HG03025 (cell line): Measurements from ENCODE around the gene CCDC3.
"Not testable (repeated sequence)": the region's sequence is repeated elsewhere in the genome, so short reads cannot be mapped to it uniquely, and the experiment has no call there.

Source experiments
- ATAC-seq: cut with Tn5 transposase; IDR thresholded peaks from one replicate; pipeline ENCODE4 v1.9.1; 2021; ENCODE audit warnings: mild to moderate bottlenecking, moderate library complexity; ENCODE audit not compliant: unreplicated experiment, low FRiP score

CCDC3 gene

GRCh38 chr10:13003004-13003403 is 1.5 kb upstream of the CCDC3 start:
- no peak for ATAC-seq

- no peak for ATAC-seq
Measured at GRCh38 chr10:13001887-13002212, 337 bp upstream of the CCDC3 start.

- ATAC-seq: no peak
Measured at GRCh38 chr10:13000431-13000830, 1.1 kb downstream of the CCDC3 start.

DNA sequence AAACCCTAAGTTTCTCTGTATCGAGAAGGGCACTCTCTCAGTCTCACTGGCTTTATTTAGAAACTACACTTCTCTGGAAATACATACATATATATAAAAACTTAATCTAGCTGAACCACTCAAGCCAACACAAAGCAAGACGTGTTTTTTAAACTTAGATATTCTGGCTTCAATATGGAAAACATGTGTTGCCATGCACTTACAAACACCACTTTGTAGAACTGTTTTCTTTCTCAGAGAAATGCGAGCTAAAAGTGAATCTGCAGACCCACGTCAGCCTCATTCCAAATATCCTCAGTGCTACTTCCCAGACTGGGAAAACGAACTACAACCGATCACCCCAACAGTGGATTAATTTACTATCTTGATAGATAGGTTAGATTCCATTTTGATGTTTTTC is 1.7 kb downstream of the CCDC3 start:
- no peak for ATAC-seq

GRCh38 chr10:12995425-12995861 is 6.1 kb downstream of the CCDC3 start:
- no peak for ATAC-seq

DNA sequence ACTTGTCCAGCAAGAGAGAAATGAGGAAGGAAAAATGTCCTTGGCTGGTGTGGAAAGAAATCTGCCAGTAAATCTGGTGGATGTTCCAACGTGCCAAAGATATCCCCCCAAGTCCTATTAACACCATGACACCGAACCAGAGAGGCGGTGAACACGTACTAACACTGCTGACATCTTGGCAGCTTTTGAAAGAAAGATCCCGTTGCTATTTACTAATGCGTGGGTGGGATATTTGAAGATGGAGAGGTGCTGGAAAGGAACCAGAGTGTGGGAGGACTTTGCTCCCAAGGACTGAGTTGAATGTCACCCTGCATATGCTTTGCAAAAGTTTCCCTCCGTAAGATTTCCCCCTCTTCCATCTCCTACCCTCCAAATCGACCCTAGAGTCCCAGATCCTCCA is 7.9 kb downstream of the CCDC3 start:
- ATAC-seq: no peak

- ATAC-seq: no peak
Measured at GRCh38 chr10:12985347-12985746, 16.2 kb downstream of the CCDC3 start.

- no peak for ATAC-seq
Measured at GRCh38 chr10:12984165-12984747, 17.3 kb downstream of the CCDC3 start.

- ATAC-seq: not testable (repeated sequence)
Measured at GRCh38 chr10:12983568-12983967, 17.9 kb downstream of the CCDC3 start.

GRCh38 chr10:12981570-12981969 is 19.9 kb downstream of the CCDC3 start:
- no peak for ATAC-seq

DNA sequence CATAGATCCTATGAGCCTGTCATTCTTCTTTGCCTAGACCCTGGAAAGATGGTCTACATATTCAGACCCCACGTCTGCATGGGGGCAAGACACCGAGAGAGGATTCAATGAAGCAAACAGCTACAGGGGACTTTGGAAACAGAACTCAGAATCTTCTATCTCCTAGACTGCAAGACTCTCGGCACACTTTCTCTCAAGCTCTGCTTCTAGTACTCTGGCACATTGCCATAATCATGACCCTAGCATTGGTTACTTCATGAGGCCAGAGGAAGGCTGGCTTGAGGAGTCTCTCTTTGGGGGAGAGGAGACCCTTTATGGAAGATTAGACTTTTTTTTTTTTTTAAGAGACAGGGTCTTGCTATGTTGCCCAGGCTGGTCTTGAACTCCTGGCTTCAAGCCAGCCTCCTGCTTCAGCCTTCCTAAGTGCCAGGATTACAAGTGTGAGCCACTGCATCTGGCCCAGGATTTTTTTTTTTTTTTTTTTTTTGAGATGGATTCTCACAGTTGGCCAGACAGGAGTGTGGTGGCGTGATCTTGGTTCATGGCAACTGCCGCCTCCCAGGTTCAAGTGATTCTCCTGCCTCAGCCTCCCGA is 20.7 kb downstream of the CCDC3 start:
- ATAC-seq: no peak

DNA sequence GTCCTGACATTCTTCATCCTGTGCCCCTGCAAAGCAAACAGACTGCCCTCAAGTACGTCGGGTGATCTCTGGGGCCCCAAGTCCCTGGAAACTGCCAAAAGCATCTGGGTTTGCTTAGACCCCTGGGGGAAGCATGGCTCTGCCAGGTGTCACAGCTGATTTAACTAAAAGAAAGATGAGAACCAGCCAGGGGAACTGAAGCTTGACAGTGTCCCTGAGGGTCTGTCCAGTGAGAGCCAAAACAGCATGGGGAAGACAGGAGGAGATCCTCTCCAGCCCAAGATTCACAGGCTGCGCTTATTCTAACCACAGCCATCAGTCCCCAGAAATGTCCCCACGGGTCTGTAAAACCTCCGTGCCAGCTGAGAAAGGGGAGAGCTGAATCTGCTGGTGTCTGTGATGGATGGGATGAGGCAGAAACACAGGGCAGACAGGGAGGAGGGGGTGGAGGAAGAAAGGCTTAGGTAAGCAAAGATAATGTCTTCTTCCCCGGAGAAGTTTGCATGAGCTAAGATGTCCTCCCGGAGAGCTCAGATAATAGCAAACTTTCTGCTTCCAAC is 21.3 kb downstream of the CCDC3 start:
- ATAC-seq: no peak

DNA sequence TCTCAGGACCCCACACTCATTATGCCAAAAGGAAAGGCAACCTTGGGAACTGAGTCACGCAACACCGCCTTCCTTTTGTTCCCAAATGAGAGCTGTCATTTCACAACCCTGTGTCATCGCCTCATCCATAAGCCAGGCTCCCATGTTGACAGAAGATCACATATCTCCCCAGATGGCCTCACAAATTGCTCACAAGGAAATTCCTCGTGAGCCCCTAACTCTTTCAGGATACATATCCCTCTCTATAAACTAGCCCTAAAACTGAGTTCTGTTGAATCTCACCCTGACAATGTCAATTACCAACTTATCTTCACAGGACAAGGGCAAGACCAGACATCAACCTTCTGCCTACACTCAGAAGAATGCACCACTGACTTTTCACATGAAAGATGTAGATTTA is 22.6 kb downstream of the CCDC3 start:
- ATAC-seq: no peak

GRCh38 chr10:12975906-12976305 is 25.6 kb downstream of the CCDC3 start:
- no peak for ATAC-seq

DNA sequence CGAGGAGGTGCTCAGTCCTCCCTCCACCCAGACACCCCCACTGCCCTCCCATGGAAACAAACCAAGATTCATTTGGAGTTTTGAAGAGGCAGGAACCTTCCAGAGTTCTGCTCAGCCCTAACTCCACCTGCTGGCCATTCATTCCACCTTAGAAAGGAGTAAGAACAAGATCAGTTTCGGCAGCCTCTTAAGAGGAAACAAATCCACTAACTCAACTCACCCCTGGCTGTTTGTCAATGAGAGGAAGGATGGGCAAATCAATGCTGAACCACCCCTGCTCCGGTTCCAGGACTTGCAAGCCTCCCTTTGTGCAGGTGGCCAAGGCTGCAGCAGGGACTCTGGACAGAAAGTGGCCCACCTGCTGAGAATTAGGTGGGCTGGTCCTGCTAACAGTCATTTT is 26.2 kb downstream of the CCDC3 start:
- no peak for ATAC-seq

GRCh38 chr10:12974491-12975199 is 26.9 kb downstream of the CCDC3 start:
- no peak for ATAC-seq

GRCh38 chr10:12974078-12974477 is 27.4 kb downstream of the CCDC3 start:
- ATAC-seq: no peak

- no peak for ATAC-seq
Measured at GRCh38 chr10:12973149-12973718, 28.3 kb downstream of the CCDC3 start.

- no peak for ATAC-seq
Measured at GRCh38 chr10:12972146-12972545, 29.4 kb downstream of the CCDC3 start.

DNA sequence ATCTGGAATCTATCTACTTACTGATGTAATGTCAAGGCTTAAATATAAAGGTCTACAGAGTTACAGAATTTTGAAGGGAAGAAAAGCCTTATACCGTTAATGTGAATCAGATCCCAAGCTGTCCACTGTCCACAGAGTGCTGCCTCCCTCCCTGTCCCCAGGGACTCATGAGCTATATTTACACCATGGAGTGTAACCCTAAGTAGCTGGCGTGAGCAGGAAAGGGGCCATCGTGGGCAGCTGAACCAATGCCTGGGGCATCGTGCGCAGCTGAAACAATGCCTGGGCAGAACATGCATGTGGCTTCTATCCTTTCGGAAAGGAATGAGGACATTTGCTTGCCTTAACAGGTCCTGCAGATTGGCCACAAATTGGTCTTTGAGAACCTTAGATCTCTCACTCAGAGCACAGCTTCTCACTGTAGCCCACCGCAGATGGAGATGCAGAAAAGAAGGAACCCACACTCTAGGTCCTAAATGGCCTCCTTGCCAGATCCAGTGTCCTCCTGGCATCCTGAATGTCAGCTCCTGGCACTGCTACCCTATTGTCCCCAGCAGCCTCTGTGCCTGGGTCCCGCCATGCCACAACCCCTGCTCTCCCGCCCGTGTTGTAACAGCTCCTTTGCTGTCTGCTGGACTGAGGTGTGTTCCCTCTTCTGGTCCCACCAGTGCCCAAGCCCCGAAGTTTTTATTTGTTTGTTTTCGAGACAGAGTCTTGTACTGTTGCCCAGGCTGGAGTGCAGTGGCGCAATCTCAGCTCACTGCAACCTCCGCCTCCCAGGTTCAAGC is 30.3 kb downstream of the CCDC3 start:
- ATAC-seq: no peak

DNA sequence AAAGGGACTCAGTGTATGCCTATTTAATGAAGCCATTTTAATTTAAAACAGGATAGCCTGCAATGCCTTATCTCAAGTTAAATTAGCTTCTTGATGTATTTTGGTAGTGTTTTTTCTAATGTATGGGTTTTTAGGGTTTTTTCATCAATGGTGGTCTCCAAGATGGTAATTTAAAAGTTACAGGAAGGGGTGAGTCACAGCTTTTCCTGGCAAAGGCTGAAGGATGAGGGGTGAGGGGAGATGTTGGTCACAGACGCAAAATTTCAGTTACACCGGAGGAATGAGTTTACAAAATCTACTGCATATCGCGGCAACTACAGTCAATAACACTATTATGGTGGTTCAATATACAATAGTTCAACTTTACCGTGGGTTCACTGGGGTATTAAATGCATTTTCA is 31.6 kb downstream of the CCDC3 start:
- no peak for ATAC-seq
